A204.1 (cell line): ENCODE measurements around the gene ANKRD9.

Source experiments
- FAIRE-seq: peaks from 2 replicates; lab custom pipeline; 2012; peaks lifted over from hg19 to GRCh38; lab: Jason Lieb, UNC

Gene ANKRD9

DNA sequence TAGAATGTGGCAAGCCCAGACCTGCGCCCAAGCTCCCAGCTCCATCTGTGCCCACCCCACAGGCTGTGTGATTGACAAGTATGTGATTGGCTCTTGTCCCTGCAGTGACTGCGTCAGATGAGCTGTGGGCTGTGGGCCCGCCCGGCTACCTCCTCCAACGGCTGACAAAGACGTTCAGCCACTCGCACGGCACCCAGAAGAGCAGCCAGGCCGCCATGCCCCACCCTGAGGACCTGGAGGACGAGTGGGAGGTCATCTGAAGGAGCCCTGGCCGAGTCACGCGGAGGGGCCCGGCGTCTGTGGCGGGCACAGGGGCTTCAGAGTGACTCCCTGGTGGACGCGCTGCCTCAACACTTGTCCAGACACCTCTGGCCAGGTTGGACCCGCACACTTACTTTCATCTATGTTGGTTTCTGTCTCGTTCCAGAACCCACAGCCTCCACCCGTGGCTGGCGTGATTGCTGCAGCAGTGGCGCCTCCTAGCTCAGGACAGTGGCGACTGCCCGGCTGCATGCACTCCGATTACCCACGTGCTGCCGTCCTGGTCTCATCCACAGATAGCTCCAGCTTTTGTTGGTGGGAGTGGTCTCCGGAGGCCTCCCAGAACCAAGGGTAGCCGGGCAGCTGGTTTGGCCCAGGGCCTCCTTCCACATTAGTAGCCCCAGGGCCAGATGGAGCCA lies 11.4 kb downstream of the ANKRD9 start:
- no peak for FAIRE-seq

DNA sequence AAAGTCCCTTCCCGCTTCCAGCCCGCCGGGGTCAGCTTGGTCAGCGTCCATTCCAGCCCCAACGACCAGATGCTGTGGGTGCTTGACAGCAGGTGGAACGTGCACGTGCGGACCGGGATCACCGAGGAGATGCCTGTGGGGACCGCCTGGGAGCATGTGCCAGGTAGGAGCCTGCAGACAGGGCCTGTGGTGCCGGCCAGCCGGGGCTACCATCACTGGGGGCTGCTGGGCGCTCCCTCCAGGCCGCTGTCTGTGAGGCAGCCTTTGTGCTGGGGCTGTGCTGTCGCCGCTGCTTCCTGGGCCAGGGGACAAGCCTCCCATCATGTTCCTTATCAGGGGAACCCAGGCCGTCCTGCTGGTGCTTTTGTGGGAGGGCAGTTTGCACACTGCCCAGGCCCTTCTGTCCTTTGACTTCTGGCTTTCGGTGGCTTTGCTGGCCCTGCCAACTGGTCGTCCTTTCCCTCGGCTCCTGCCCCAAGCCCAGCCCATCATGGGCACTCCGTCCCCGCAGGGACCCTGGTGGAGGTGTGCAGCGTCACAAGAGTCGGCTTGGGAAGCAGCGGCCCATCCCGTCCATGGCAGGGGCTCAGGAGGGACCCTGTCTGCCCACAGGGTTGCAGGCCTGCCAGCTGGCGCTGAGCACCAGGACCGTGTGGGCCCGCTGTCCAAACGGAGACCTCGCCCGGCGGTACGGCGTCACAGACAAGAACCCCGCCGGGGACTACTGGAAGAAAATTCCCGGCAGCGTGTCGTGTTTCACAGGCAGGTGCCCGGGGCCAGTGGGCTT lies 12.4 kb downstream of the ANKRD9 start:
- FAIRE-seq, result no peak

DNA sequence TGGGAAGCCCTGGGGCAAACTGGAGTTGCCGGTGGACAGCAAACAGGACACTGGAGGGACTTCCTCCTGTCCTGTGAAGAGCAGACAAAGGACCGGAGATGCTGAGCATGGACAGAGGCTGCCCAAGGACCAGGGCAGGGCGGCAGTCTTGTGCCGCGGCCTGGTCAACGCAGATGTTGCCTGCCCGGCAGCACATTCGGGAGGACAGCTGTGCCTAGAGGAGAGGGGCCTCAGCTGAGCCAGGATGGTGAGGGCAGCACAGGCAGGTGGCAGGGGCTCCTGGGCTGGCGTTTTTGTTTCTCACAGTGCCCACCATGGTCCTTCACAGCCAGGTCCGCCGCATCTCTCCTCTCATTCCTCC lies 13.3 kb downstream of the ANKRD9 start:
- no peak for FAIRE-seq

DNA sequence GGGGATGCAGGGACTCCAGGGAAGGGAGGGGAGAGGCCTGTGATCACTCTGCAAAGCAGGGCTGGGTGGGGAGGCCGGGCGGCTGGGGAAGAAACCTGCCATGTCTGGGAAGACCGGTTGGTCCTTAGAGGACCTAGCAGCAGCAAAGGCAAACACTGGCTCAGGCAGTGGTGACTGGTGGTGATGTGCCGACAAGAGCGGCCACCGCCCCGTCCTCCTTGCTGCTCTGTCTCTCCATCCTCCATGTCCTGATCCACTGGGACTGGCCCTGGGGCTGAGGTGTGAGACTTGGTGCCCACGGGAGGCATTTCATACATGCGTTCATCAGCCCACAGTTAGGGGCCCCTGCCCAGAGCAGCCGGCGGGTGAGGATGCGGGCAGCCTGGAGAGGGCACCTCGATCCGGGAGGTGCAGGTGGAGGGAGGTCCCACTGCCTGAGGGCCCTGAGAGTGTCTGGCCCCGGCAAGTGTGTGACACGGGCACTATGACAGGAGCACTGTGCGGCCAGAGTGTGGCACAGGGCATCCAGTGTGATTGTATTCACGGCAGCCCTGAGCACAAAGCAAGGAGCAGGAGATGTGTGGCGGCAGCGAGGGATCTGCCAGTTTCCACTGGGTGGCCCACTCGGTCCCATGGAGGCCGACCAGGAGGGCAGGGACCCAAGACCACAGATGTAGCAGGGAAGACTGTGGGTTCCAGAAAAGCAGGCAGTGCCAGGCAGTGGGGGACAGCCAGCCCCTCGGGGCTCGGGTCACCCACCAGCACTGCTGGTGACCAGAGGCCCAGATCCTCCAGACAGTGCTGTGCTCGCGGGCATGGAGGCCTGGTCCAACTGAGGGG lies 13.9 kb downstream of the ANKRD9 start:
- no peak for FAIRE-seq

DNA sequence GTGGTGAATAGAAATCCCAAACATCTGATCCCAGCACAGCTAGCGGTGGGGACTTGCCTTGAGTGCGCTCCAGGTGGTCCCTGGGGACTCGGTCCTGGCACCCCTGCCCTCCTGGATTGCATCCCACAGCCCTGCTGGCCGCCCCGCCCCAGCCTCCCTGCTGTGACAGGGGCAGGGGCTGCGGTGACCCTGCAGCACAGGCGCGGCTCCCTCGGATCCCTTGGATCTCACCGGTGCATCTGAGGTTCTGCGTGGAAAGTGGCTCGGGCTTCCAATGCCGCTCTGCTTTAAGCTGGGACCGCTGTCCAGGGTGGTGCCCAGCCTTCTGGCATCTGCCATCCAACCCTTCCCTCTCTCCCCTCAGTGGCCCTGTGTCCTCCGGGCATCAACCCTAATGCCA lies 16.0 kb downstream of the ANKRD9 start:
- no peak for FAIRE-seq

DNA sequence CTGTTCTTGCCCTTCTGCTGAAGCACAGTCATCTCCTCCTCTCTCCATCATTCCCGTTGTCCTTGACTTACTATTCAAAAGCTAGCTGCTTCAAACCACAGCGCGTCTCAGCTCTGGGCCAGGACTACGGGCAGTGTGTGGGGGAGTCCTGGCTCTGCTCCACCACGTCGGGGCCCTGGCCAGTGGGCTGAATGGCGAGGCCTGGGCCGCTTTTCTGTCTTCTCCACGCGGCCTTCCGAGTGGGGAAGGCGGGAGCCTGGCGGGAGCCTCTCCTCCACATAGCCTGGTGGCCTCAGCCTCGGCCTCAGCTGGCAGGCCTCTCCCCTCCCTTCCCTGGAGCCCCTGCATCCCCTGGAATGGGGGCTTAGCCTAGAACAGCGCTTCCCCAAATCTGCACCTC lies 16.5 kb downstream of the ANKRD9 start:
- no peak for FAIRE-seq

DNA sequence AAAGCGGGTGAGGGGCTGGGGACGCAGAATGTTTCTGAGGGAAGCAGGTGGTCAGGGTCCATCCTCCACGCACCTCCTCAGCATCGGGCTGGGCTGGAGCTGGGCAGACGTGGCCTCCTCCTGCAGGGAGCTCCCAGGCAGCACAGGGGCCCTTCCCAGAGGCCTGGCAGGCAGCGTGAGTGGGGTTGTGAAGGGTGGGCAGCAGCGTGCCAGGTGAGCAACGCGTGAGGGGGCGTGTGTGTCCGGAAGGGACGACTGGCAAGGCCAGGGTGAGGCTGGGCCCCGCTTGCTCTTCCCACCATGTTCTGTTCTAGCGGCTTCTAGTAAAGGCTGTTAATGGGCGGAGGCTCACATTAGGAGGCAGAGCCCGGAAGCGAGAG lies 17.1 kb downstream of the ANKRD9 start:
- no peak for FAIRE-seq

DNA sequence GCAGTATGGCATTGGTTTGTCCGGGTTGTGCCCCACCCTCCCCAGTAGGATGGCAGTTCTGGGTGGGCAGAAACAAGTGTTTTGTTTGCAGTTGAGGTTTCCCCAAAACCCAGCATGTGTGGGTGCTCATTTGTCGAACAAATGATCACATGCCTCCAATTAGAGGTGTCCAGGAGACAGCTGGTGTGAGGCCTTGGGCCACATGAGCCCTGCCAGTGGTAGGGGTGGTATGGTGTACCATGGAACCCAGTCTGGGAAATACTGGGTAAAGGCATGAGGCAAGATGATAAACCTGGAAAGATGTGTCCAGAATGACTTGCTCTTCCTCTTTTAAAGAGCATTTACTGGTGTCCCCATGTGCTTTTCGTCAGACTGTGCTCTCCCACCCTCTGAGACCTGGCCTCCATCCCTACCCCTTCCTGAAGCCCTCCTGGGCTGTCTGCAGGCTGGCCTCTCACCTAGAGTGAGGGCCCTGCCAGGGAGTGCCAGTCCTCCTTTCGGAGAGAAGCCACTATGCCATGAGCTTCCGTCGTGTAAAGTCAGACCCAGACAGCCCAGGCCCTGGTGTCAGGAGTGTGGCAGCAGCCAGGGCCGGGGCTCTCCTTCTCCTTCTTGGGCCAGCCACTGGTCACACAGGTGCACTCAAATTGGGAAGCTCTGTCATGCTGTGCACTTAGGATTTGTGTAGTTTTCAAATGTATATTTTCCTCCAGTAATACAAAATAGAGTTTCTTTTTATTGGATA lies 17.6 kb downstream of the ANKRD9 start:
- no peak for FAIRE-seq

DNA sequence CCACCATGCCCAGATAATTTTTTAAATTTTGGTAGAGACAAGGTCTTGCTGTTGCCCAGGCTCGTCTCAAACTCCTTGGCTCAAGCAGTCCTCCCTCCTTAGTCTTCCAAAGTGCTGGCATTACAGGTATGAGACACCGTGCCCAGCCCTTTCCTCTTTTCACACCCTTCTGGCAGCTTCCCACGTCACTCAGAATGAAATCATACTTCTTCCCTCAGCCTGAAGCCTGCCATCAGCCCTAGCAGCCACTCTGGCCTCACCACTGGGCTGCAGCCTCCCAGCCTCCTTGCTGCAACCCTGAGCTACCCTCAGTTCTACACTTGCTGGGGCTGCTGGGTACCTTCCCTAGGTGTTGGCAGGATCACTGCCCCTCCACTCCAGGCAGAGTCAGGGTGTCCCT lies 18.2 kb downstream of the ANKRD9 start:
- no peak for FAIRE-seq

DNA sequence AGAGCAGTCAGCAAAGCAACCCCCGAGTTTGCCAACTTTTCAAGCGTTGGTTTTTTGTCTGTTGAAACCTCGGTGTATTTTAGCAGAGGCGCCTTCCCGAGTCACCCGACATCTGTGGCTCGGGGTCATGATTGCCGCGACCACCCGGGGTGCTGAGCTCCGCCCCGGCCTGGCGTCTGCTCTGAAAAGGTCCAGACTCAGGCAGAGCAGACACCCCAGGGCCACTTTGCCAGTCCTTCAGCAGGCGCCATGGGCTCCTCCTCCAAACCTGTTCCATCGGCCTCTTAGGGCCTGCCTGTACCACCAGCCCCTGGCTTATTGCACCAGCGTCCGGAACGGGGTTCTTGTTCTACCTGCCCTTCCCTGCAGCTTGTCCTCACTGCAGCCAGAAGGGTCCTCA lies 19.1 kb downstream of the ANKRD9 start:
- no peak for FAIRE-seq

DNA sequence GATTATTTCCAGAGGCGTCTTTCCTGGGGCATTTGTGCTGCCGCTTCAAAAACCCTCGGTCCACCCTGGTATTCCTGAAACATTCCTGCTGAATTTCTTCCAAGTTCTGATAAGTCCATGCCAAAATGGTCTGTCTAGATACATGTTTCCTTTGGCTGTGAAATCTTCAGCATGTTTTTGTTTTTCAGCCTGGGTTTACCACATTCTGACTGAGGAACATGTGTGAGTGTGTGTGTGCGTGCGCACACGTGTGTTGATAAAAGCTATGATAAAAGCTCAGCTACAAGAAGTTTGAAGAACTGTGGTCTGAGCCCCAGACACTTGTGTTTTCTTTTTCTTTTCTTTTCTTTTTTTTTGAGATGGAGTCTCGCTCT lies 22.4 kb downstream of the ANKRD9 start:
- FAIRE-seq, result no peak

DNA sequence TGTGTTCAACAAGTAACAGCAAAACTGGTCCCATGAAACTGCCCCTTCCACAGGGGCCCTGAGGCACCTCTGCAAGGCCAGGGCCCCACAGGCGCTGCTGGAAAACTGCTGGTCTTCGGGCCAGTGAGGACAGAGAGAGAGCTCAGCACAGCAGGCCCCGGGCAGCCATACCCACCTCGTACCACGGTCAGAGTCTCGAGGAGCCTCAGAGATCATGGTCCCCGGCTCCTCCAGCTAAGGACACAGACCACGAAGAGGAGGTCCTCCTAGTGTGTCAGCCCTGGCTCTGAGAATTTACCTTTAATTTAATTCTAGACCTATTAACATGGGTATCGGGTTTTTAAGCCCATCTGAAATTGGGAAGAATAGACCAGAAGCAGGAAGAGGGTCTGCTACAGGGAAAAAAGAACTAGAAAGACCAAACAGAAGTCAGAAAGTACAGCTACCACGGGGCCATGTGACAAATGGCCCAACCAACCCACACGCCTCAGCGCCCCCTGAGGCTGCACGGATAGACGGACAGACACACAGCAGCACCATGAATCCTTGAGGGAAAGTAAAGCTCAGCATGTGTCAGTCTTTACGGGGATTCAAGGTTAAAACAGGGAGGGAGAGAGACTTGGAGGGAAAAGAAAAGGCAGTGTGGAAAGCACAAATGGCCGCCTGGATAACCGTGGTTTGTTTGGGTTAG lies 22.9 kb downstream of the ANKRD9 start:
- FAIRE-seq, result no peak

DNA sequence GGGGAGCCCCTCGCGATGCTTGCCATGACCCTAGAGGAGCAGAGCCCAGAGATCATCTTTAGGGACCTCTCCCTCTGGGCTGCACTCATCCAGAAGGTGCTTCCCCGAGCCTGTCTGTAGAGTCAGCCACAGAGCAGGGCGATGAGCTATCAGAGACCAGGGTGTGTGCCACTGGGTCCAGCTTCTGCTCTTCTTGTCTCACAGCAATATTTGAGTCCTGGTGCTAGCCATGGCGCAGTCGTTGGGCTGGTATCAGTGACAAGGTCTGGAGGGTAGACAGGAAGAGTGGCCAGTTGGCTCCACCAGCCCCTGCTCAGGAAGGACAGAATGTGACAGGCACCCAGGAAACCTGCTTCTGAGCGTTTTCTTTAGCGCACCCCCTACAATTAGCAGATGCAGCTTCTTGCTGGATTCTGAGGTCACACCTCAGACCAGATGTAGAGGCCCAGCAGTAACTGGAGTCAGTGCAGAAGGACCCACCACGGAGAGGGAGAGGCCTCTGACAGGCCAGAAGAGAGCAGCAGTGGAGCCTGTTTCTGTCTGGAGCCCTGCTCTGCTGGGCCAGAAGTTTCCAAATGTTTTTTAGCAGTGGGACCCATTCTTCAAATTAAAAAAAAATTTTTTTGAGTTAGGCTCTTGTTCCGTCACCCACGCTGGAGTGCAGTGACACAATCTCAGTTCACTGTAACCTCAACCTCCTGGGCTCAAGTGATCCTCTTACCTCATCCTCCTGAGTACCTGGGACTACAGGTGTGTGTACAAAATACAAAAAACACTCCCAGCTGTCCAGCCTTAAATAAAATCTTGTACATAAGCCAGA lies 23.7 kb downstream of the ANKRD9 start:
- FAIRE-seq, result no peak

DNA sequence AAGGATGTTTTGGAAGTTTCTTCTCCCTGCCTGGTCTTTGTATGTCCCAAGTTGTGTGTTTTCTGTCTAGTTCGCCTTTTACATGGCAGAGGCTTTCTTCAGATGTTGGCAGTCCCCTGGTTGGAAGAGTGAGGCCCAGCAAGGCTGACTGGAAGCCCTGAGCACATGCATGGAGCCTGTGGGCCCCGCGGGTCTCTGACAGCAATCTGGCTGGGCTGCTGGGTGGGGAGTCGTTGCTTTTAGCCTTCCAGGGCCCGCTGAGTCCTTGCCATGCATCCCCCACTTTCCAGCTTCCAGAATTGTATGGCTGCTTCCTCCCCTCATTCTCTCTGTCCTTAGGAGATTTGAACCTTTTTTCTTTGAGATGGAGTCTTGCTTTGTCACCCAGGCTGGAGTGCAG lies 25.3 kb downstream of the ANKRD9 start:
- FAIRE-seq, result no peak

DNA sequence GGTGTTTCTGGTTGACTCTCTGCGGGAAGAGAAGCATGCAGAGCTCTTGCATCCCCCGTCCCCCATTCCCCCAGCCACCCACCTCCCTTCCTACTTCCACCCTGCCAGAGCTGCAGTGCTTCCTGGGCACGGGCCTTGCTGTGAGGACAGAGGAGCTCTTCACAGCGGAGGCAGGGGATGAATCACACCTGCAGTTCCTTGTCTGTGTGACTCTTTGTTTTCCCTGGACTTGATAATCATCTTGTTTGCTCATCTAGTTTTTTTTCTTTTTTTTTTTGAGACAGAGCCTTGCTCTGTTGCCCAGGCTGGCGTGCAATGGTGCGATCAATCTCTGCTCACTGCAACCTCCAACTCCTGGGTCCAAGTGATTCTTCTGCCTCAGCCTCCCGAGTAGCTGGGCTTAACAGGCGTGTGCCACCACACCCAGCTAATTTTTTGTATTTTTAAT lies 27.8 kb downstream of the ANKRD9 start:
- FAIRE-seq, result no peak

DNA sequence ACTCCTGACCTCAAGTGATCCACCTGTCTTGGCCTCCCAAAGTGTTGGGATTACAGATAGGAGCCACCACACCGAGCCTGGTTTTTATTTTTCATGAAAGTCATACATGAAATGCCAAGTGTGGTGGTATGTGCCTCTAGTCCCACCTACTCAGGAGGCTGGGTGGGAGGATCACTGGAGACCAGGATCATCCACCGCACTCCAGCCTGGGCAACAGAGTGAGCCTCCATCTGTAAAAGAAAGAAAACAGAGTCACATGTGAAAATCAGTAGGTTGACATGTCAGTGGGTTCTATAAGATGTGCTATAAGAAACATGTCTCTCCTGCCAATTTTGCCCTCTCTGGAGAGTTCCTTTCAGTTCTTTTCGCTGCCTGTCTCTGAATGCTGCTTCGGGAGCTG lies 28.2 kb downstream of the ANKRD9 start:
- no peak for FAIRE-seq

DNA sequence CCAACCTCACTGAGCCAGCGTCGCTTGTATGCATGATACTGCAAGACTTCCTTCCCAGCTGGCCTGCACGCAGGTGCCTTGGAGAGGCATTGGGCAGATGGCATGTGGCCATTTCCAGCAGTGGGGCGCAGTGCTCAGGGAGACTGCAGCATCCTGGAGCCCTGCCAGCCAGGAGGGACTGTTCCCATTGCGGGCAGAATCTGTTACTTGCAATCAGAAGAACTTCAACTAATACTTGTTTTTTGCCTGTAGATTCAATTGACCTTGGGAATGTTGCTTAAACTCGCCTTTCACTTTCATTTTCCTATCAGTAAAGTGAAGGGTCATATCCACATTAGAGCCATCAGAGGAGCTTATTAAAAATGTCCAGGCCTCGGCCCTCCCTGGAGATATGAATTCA lies 29.8 kb downstream of the ANKRD9 start:
- FAIRE-seq, result no peak

DNA sequence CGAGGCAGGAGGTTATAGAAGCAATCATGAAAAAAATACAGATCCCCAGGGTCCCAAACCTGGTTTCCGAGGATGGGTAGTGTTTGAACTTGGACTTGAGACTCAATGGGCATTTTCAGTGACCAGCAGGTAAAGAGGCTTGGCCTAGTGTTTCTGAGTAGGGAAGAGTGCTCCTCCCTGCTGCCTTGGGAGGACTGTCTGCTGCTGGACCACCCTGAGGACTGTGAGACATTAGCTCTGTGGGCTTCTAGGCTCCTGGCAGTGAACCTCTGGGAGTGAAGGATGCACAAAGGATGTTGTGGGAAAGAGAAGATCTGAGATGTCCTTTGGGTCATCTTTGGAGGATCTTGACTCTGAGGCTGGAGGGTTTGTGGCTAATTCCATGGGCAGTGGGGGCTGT lies 30.5 kb downstream of the ANKRD9 start:
- FAIRE-seq, result no peak

DNA sequence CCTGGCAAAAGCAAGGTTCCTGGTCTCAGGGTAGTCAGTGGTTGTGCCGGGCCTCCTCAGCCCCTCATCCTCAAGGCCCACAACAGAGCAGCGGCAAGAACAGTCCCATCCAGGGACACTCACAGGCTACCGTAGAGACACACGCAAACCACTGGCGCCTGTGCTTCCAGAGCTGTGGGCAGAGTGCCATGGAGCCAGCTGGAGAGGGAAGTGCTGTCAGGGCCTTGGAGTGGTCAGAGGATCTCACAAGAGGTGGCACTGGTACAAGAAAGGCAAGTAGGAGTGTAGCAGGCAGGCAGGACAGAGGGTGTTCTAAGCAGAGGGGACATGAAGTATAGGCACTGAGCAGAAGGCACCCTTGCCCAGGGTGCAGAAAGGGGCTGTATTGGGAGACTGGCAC lies 34.6 kb downstream of the ANKRD9 start:
- FAIRE-seq, result no peak

DNA sequence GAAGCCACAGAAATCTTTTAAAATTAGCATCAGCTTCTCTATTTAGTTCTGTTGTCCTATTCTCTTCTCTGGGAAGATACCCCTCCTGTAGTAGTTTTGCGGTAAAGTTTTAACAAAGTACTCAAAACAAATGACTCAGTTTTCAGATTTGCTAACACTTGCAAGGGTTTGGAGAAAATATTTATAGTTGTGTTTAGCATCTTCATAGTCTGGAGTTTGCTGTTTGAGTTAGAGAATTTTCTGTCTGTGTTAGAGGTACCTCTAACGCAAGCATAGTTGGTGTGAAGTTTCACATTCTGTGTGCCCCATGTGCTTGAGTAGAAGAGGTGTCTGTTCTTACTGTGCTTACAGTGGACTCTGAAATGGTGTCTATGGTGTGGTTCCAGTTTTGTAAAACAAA lies 36.0 kb downstream of the ANKRD9 start:
- FAIRE-seq, result no peak

DNA sequence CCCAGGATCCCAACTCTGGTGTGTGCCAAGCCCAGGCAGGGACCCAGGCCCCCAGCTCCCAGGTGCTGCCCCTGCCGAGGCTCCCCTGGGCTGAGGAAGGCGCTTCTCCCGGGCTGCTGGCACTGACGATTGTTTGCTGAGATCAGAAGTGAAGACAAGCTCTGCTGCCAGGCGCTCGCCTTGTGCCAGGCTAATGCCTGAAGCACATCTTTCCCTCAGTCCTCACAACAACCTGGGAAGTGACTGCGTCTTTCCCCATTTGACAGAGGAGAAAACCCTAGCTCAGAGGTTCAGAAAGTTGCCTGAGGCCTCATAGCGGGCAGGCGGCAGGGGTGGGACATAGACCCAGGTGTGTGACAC lies 36.8 kb downstream of the ANKRD9 start:
- no peak for FAIRE-seq
